NOMO-1 treated with DMSO at 0.1 percent for 48 hours (cell line): ENCODE data around the gene SNX18.

Experiments
- DNase-seq: peaks from one replicate; lab custom pipeline; 2025; ENCODE audit not compliant: unreplicated experiment; lab: John Stamatoyannopoulos, UW

The SNX18 gene

GRCh38 chr5:54579591-54580295 lies 62.2 kb downstream of the SNX18 start:
- no peak for DNase-seq

DNA sequence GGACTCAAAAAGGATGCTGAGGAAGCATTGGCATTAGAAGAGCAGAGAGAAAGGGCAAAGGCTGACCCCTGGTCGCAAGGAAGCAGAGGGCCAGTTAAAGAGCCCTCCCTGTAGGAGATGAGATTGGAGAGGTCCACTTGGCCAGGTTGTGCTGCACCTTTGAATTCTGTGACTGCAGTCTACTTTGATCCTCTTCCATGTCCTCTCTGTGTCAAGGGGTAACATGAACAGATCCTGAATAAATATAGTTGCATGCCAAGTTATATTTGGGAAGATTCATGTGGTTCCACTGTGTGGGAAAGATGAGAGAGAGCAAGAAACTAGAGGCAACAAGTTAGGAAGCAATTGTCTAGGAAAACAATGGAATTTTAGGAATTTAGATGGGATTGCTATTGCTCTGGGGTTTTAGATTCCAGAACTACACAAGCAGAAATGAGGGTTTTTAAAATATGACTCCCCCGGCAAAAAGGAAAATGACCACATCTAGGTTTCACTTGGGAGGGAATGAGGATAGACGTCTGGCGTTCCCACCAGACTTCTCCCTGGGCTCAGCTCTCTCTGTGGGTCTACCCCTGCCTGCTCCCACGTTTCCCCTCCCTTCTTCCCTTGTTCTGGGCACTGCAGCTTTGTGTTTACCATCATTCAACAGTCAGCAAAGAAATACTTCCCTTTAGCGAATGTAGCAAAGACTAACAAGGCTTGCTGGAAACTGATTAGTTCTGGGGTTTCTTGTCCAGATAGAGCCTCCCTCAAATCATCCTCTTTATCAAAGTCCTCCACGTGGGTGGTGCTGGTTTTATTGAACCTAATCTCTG lies 63.6 kb downstream of the SNX18 start:
- no peak for DNase-seq

DNA sequence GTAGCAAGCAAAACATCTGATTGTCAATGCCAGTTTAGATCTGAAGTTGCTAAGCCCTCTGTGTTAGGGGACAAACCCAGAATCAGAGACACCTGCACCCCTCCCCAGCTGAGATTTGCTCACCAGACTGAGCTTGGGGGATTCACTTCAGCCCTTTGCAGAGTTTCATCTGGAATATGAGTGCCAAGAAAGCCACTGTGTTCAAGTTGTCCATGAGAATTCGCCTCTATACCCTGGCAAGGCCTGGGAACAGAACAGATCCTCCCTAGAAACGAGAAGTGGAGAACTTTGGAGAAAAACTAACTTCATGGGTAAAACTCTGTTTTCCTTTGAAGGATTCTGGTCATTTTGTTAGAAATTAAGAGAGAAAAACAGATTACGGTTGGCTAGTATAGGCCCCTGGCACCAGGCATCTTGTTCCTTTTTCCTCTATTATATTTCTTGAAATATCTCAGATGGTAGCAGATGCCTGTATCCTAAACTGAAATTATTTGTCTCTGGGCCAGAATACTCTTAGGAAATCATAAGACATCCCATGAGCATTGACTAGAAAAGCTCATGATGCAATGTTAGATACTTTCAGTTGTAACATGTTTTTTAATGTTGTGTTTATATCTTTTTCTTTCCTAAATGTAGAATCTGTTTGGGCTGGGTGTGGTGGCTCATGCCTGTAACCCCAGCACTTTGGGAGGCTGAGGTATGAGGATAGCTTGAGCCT lies 64.4 kb downstream of the SNX18 start:
- DNase-seq: no peak

DNA sequence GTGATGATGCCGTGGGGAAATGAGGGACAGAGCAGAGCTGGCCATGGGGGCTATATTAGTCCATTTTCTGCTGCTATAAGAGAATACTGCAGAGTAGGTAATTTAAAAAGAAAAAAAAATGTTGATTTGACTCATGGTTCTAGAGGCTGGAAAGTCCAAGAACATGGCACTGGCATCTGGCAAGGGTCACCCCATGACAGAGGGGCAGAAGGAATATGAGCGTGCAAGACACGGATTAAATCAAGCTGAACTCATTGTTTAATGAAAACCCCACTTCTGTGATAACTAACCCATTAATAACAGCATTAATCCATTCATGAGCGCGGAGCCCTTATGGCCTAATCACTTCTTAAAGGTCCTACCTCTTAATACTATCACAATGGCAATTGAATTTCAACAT lies 68.8 kb downstream of the SNX18 start:
- no peak for DNase-seq

DNA sequence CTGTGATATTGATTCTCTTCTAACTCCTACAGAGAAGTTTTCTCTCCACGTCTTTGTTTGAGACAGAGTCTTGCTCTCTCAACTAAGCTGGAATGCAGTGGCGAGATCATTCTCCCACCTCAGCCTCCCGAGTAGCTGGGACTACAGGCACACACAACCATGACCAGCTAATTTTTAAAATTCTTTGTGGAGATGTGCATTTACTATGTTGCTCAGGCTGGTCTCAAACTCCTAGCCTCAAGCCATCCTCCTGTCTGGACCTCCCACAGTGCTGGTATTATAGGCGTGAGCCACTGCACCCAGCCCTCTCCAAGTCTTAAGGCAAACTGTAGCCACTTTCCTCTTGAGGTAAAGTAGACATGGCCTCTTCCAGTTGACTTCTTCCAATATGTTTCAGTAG lies 72.2 kb downstream of the SNX18 start:
- no peak for DNase-seq

GRCh38 chr5:54590824-54591223 lies 73.3 kb downstream of the SNX18 start:
- peak; percentile 77 for DNase-seq

- DNase-seq: no peak
Observed at GRCh38 chr5:54593779-54594178, 76.2 kb downstream of the SNX18 start.

DNA sequence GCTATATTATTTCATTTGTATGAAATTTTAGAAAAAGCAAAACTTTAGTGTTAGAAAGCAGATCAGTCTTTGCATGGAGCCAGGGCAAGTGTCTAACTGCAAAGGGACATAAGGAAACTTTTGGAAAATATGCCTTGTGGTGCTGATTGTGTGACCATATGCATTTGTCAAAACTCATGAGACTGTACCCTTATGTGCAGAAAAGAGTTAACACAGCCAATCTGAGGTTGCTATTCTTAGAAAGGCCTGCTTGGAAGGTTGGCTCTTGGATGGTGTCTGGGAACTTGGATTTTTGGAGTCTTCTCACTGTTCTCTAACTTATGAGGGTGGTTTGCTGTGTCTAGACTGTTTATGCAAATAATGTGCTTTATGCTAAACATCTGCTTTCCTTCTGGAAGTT lies 76.6 kb downstream of the SNX18 start:
- DNase-seq: no peak

DNA sequence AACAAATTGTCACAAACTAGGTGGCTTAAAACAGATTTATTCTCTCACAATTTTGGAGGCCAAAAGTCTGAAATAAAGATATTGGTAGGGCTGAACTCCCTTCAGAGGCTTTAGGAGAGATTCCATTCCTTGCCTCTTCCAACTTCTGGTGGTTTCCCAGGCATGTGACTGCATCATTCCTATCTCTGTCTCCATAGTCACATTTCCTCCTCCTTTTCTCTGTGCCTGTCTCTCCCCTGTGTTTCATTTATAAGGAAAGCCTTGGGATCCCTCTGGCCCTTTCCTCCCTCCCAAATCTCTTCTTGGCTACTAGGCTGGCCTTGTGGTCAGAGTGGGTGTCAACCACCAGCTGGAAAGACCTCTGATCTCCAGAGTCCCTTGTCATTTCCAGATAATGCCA lies 78.2 kb downstream of the SNX18 start:
- no peak for DNase-seq
